Uterus (tissue), 2 donors: ENCODE data around the gene CCNY.

Experiments
- CTCF ChIP-seq, 4 experiments: fragments of 200-600 bp in 2 of 4; fragments of 450-650 bp in 2 of 4; sonication (generic) in 2 of 4; IDR thresholded peaks; one replicate each; pipeline ENCODE4 v1.5.1; 2016 to 2019; ENCODE audit warnings: antibody characterized with exemption in 4 of 4, mild to moderate bottlenecking in 2 of 4, moderate library complexity in 1 of 4
- POLR2A ChIP-seq, 2 donors: fragments of 450-650 bp; IDR thresholded peaks; one replicate each; pipeline ENCODE4 v1.6.1; 2016; ENCODE audit warnings: antibody characterized with exemption in 2 of 2, mild to moderate bottlenecking in 1 of 2, moderate library complexity in 1 of 2

DNA sequence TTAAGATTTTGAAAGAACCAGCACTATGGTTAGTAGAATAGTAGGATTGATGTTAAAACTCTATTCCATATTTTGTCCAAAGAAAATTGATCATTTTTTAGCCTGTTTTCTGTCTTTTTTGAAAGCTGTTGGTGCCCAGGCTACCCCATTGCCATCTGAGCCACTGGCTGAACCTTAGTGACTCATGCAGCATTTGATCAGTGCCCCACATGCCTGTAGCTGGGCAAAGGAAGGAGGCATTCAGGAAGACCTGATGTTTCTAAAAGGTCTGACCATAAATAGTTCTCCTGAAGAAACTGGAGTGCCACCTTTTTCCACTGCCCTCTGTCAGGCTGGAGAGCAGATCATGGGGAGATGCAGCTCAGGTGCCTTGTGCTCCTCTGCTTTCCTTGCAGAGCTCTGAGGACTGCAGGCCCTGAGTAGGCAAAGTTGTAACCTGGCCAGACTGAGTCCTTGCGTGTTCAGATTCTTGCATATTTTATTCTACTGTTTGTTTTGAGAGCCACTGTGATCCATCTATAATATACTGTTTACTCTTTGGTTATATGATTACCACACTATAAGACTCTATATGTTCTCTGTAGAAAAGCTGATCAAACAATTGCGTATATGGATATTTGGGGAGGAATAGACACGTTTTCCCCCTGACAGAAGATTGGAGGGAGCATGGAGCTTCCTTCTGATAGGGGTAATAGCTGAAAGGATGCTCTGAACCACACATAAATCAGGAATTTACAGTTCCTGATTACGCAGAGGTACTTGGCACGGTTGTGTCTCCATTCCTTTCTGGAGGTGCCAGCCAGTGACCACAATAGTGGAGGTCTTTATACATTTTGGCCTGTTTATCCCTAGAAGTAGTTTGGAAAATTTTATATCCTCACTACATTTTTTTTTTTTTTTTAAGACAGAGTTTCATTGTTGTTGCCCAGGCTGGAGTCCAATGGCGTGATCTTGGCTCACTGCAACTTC, 219.9 kb downstream of the CCNY start:
- TF ChIP-seq CTCF (IDR thresholded peaks at IDR 0.05) (no peak), POLR2A (IDR thresholded peaks at IDR 0.05) (no peak)
